ENCODE results near the gene SYNDIG1.

Gene SYNDIG1

GRCh38 chr20:24672886-24673677 lies 203.7 kb downstream of the SYNDIG1 start:
- Histone ChIP-seq H3K36me3 (ENCODE audit: control insufficient read depth in 1 of 2, insufficient read depth in 2 of 2, low read depth in 1 of 2, low read length in 2 of 2) (no peaks in the 10 kb centered on the region), H3K4me3 (ENCODE audit: insufficient read depth in 1 of 2, low read depth in 1 of 2, low read length in 2 of 2) (peak overlapping the region in 1 of 2 experiments; percentile 58), H4K8ac (ENCODE audit: low read length) (no peak overlapping the region), H2BK15ac (ENCODE audit: low read depth, poor library complexity, severe bottlenecking) (peak overlapping the region; percentile 41), H2BK120ac (ENCODE audit: low read depth, low read length) (peak overlapping the region; percentile 24), H3K18ac (ENCODE audit: low read depth in 1 of 2, low read length in 2 of 2) (peak overlapping the region; percentile 58 to 81), H3K9ac (ENCODE audit: low read length) (peak overlapping the region; percentile 67), H3K9me3 (ENCODE audit: control insufficient read depth, low read length) (no peaks in the 10 kb centered on the region), H3K27ac (ENCODE audit: low read length, poor library complexity, severe bottlenecking) (peak overlapping the region; percentile 95), H2BK12ac (ENCODE audit: low read length in 2 of 2) (peak overlapping the region; percentile 85 to 96), H3K14ac (ENCODE audit: low read length in 2 of 2) (peak overlapping the region in 1 of 2 experiments; percentile 84), H3K79me1 (replicated peaks; ENCODE audit: low read length, poor library complexity, severe bottlenecking) (no peaks in the 10 kb centered on the region), H2BK5ac (ENCODE audit: low read depth, low read length, poor library complexity, severe bottlenecking) (peak overlapping the region; percentile 57), H3K23ac (ENCODE audit: low read length in 2 of 2) (no peak overlapping the region), H4K91ac (ENCODE audit: low read length) (peak overlapping the region; percentile 96), H2AFZ (ENCODE audit: low read depth, low read length) (no peak overlapping the region), H3K4me1 (ENCODE audit: control insufficient read depth, insufficient read depth, low read depth, low read length) (peaks cover 28% of the 10 kb centered on the region), H3K27me3 (ENCODE audit: control insufficient read depth in 1 of 2, insufficient read depth in 1 of 2, low read length in 2 of 2) (no peaks in the 10 kb centered on the region), H3K4me2 (ENCODE audit: low read length, poor library complexity, severe bottlenecking) (peak overlapping the region; percentile 40), H2AK5ac (ENCODE audit: low read length, severe bottlenecking) (peak overlapping the region; percentile 99), H3K4ac (ENCODE audit: low read depth in 1 of 2, low read length in 2 of 2) (peak overlapping the region; percentile 19 to 61)
- peak; percentile 91 for DNase-seq
- 79% methylated on average over 6 of the region's 7 CpGs for WGBS

GRCh38 chr20:24673678-24674570 lies 204.5 kb downstream of the SYNDIG1 start:
- H3K18ac ChIP-seq (ENCODE audit: low read depth in 1 of 2, low read length in 2 of 2) = peak overlapping the region in 1 of 2 experiments; percentile 58
- H4K8ac ChIP-seq (ENCODE audit: low read length) = no peak overlapping the region
- H2BK5ac ChIP-seq (ENCODE audit: low read depth, low read length, poor library complexity, severe bottlenecking) = peak overlapping the region; percentile 57
- no peak overlapping the region for H2BK120ac ChIP-seq (ENCODE audit: low read depth, low read length)
- peak overlapping the region in 1 of 2 experiments; percentile 37 for H3K4ac ChIP-seq (ENCODE audit: low read depth in 1 of 2, low read length in 2 of 2)
- H2BK12ac ChIP-seq (ENCODE audit: low read length in 2 of 2) = peak overlapping the region in 1 of 2 experiments; percentile 96
- no peak overlapping the region for H3K4me3 ChIP-seq (ENCODE audit: insufficient read depth in 1 of 2, low read depth in 1 of 2, low read length in 2 of 2)
- H3K9me3 ChIP-seq (ENCODE audit: control insufficient read depth, low read length) = no peaks in the 10 kb centered on the region
- H3K14ac ChIP-seq (ENCODE audit: low read length in 2 of 2) = peak overlapping the region in 1 of 2 experiments; percentile 84
- peak overlapping the region; percentile 96 for H4K91ac ChIP-seq (ENCODE audit: low read length)
- H2BK15ac ChIP-seq (ENCODE audit: low read depth, poor library complexity, severe bottlenecking) = no peak overlapping the region
- H3K9ac ChIP-seq (ENCODE audit: low read length) = no peak overlapping the region
- H3K4me1 ChIP-seq (ENCODE audit: control insufficient read depth, insufficient read depth, low read depth, low read length) = peaks cover 26% of the 10 kb centered on the region
- H2AK5ac ChIP-seq (ENCODE audit: low read length, severe bottlenecking) = peak overlapping the region; percentile 99
- WGBS = 81% methylated on average over 13 of the region's 13 CpGs
- H3K4me2 ChIP-seq (ENCODE audit: low read length, poor library complexity, severe bottlenecking) = no peak overlapping the region
- no peak overlapping the region for H2AFZ ChIP-seq (ENCODE audit: low read depth, low read length)
- H3K36me3 ChIP-seq (ENCODE audit: control insufficient read depth in 1 of 2, insufficient read depth in 2 of 2, low read depth in 1 of 2, low read length in 2 of 2) = no peaks in the 10 kb centered on the region
- H3K79me1 ChIP-seq (replicated peaks; ENCODE audit: low read length, poor library complexity, severe bottlenecking) = no peaks in the 10 kb centered on the region
- H3K27ac ChIP-seq (ENCODE audit: low read length, poor library complexity, severe bottlenecking) = peak overlapping the region; percentile 95
- H3K27me3 ChIP-seq (ENCODE audit: control insufficient read depth in 1 of 2, insufficient read depth in 1 of 2, low read length in 2 of 2) = no peaks in the 10 kb centered on the region
- no peak overlapping the region for H3K23ac ChIP-seq (ENCODE audit: low read length in 2 of 2)
- peak; percentile 6 for DNase-seq

- H2AK5ac ChIP-seq (ENCODE audit: low read length, severe bottlenecking) = peak overlapping the region; percentile 91
- no peaks in the 10 kb centered on the region for H3K9me3 ChIP-seq (ENCODE audit: control insufficient read depth, low read length)
- H3K4me3 ChIP-seq (ENCODE audit: insufficient read depth in 1 of 2, low read depth in 1 of 2, low read length in 2 of 2) = no peak overlapping the region
- H3K27ac ChIP-seq (ENCODE audit: low read length, poor library complexity, severe bottlenecking) = no peak overlapping the region
- H2BK15ac ChIP-seq (ENCODE audit: low read depth, poor library complexity, severe bottlenecking) = peak overlapping the region; percentile 44
- no peak overlapping the region for H2BK120ac ChIP-seq (ENCODE audit: low read depth, low read length)
- no peak overlapping the region for H2BK5ac ChIP-seq (ENCODE audit: low read depth, low read length, poor library complexity, severe bottlenecking)
- no peak overlapping the region for H3K9ac ChIP-seq (ENCODE audit: low read length)
- no peak overlapping the region for H4K8ac ChIP-seq (ENCODE audit: low read length)
- no peak overlapping the region for H2BK12ac ChIP-seq (ENCODE audit: low read length in 2 of 2)
- no peak for DNase-seq
- no peak overlapping the region for H3K23ac ChIP-seq (ENCODE audit: low read length in 2 of 2)
- peaks cover 23% of the 10 kb centered on the region for H3K4me1 ChIP-seq (ENCODE audit: control insufficient read depth, insufficient read depth, low read depth, low read length)
- H3K4ac ChIP-seq (ENCODE audit: low read depth in 1 of 2, low read length in 2 of 2) = no peak overlapping the region
- H3K4me2 ChIP-seq (ENCODE audit: low read length, poor library complexity, severe bottlenecking) = no peak overlapping the region
- no peaks in the 10 kb centered on the region for H3K79me1 ChIP-seq (replicated peaks; ENCODE audit: low read length, poor library complexity, severe bottlenecking)
- WGBS = 92% methylated on average over 10 of the region's 10 CpGs
- H3K18ac ChIP-seq (ENCODE audit: low read depth in 1 of 2, low read length in 2 of 2) = no peak overlapping the region
- H4K91ac ChIP-seq (ENCODE audit: low read length) = no peak overlapping the region
- no peak overlapping the region for H2AFZ ChIP-seq (ENCODE audit: low read depth, low read length)
- H3K14ac ChIP-seq (ENCODE audit: low read length in 2 of 2) = no peak overlapping the region
- H3K27me3 ChIP-seq (ENCODE audit: control insufficient read depth in 1 of 2, insufficient read depth in 1 of 2, low read length in 2 of 2) = no peaks in the 10 kb centered on the region
- H3K36me3 ChIP-seq (ENCODE audit: control insufficient read depth in 1 of 2, insufficient read depth in 2 of 2, low read depth in 1 of 2, low read length in 2 of 2) = no peaks in the 10 kb centered on the region
Measured at GRCh38 chr20:24674921-24675605, 205.6 kb downstream of the SYNDIG1 start.
